Neural cell (in vitro differentiated cells): Measurements from ENCODE around the gene IL3. TPM values are rescaled to one million over a fixed set of nuclear protein-coding genes. Genes with fewer than 3 reads are reported as not detected.
A peak's percentile ranks its signal among the peaks of the same experiment; 100 is the strongest.

Source experiments
- H2AFZ ChIP-seq: fragments of 200-600, 300-800 bp; sonication (generic), shearing (Covaris generic); 2 replicates; pipeline ENCODE4 v1.6.0; 2014; ENCODE audit warnings: low read depth, mild to moderate bottlenecking, antibody characterized with exemption, low read length, moderate library complexity
- H3F3A ChIP-seq: fragments of 200-600 bp; shearing (Covaris generic); 2 replicates; pipeline ENCODE4 v1.6.1; 2016; ENCODE audit warnings: mild to moderate bottlenecking, moderate library complexity, mixed read lengths, antibody characterized with exemption, low read length; ENCODE audit not compliant: insufficient read depth, poor library complexity, severe bottlenecking
- H3K27ac ChIP-seq: fragments of 200-600, 300-800 bp; sonication (generic), shearing (Covaris generic); 2 replicates; pipeline ENCODE4 v1.5.1; 2014; ENCODE audit warnings: mild to moderate bottlenecking, low read length, moderate library complexity
- H3K27me3 ChIP-seq: fragments of 300-800, 200-600 bp; sonication (generic), shearing (Covaris generic); 2 replicates; pipeline ENCODE4 v1.6.0; 2014; ENCODE audit warnings: mild to moderate bottlenecking, low read depth, low read length, moderate library complexity; ENCODE audit not compliant: insufficient read depth
- H3K36me3 ChIP-seq: fragments of 300-800, 200-600 bp; sonication (generic), shearing (Covaris generic); 2 replicates; pipeline ENCODE4 v1.5.1; 2014; ENCODE audit warnings: mild to moderate bottlenecking, antibody characterized with exemption, low read length, moderate library complexity; ENCODE audit not compliant: insufficient read depth
- H3K4me2 ChIP-seq: fragments of 300-800, 200-600 bp; sonication (generic), shearing (Covaris generic); 2 replicates; pipeline ENCODE4 v1.6.0; 2014; ENCODE audit warnings: mild to moderate bottlenecking, low read length
- H3K4me3 ChIP-seq: fragments of 300-800, 200-600 bp; sonication (generic), shearing (Covaris generic); 2 replicates; pipeline ENCODE4 v1.5.1; 2014; ENCODE audit warnings: mild to moderate bottlenecking, low read length, moderate library complexity
- H3K79me2 ChIP-seq: fragments of 200-600 bp; shearing (Covaris generic); replicated peaks from 2 replicates; pipeline ENCODE4 v1.6.0; 2014; ENCODE audit warnings: mild to moderate bottlenecking, low read length, moderate library complexity; ENCODE audit not compliant: insufficient read depth
- H3K9ac ChIP-seq: fragments of 300-800, 200-600 bp; sonication (generic), shearing (Covaris generic); 2 replicates; pipeline ENCODE4 v1.6.1; 2016; ENCODE audit warnings: mild to moderate bottlenecking, low read length, mixed read lengths
- H3K9me2 ChIP-seq: fragments of 200-600 bp; shearing (Covaris generic); 2 replicates; pipeline ENCODE4 v1.6.1; 2016; ENCODE audit warnings: mild to moderate bottlenecking, low read length, mixed read lengths; ENCODE audit not compliant: insufficient read depth
- H3K9me3 ChIP-seq: fragments of 200-600, 300-800 bp; sonication (generic), shearing (Covaris generic); 2 replicates; pipeline ENCODE4 v1.6.1; 2016; ENCODE audit warnings: mild to moderate bottlenecking, mixed run types, low read length, moderate library complexity, mixed read lengths
- H4K20me1 ChIP-seq: fragments of 200-600 bp; shearing (Covaris generic); 2 replicates; pipeline ENCODE4 v1.6.1; 2016; ENCODE audit warnings: mild to moderate bottlenecking, mixed run types; ENCODE audit not compliant: insufficient read depth
- CTCF ChIP-seq: fragments of 450-650 bp; IDR thresholded peaks from 2 replicates; pipeline ENCODE4 v1.5.1; 2014; ENCODE audit warnings: antibody characterized with exemption, mild to moderate bottlenecking, moderate library complexity; ENCODE audit not compliant: poor library complexity, severe bottlenecking
- EP300 ChIP-seq: fragments of 450-650 bp; conservative IDR thresholded peaks from 2 replicates; pipeline ENCODE4 v1.6.1; 2014; ENCODE audit warnings: antibody characterized with exemption, mild to moderate bottlenecking, moderate library complexity; ENCODE audit not compliant: poor library complexity, severe bottlenecking
- EZH2 ChIP-seq: fragments of 200-600, 300-800 bp; shearing (Covaris generic), sonication (generic); IDR thresholded peaks from 2 replicates; pipeline ENCODE4 v1.6.1; 2014; ENCODE audit warnings: antibody characterized with exemption, low read length, borderline replicate concordance, mild to moderate bottlenecking; ENCODE audit not compliant: insufficient read depth, poor library complexity, severe bottlenecking
- MXI1 ChIP-seq: fragments of 450-650 bp; conservative IDR thresholded peaks from 2 replicates; pipeline ENCODE4 v1.6.1; 2014; ENCODE audit warnings: antibody characterized with exemption, mild to moderate bottlenecking; ENCODE audit not compliant: poor library complexity, severe bottlenecking
- POLR2AphosphoS5 ChIP-seq: IDR thresholded peaks from 2 replicates; pipeline ENCODE4 v1.6.1; 2012
- RAD21 ChIP-seq: fragments of 450-650 bp; conservative IDR thresholded peaks from 2 replicates; pipeline ENCODE4 v1.6.1; 2014; ENCODE audit warnings: antibody characterized with exemption, mild to moderate bottlenecking, moderate library complexity
- SMC3 ChIP-seq: fragments of 450-650 bp; conservative IDR thresholded peaks from 2 replicates; pipeline ENCODE4 v1.6.1; 2014; ENCODE audit warnings: antibody characterized with exemption, mild to moderate bottlenecking, moderate library complexity; ENCODE audit not compliant: poor library complexity
- TAF1 ChIP-seq: IDR thresholded peaks from 2 replicates; pipeline ENCODE4 v1.6.1; 2012; ENCODE audit warnings: low read depth
- polyA minus RNA-seq: library from RNA; depleted of rRNA, polyadenylated mRNA; stranded (reverse); fragments of >200 nt; gene quantifications from 2 replicates; pipeline ENCODE4 v1.2.3, GENCODE V29; 2014
- polyA plus RNA-seq: library from polyadenylated mRNA; depleted of rRNA; stranded (reverse); fragments of >200 nt; gene quantifications from 2 replicates; pipeline ENCODE4 v1.2.3, GENCODE V29; 2014
- TF ChIP-seq, protein P1 (sequence below): IDR thresholded peaks from 2 replicates; pipeline ENCODE4 v1.6.1; 2012; ENCODE audit warnings: borderline replicate concordance

IL3 gene, protein sequence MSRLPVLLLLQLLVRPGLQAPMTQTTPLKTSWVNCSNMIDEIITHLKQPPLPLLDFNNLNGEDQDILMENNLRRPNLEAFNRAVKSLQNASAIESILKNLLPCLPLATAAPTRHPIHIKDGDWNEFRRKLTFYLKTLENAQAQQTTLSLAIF
- polyA plus RNA-seq (not detected in 2 replicates), polyA minus RNA-seq (not detected in 2 replicates)

GRCh38 chr5:132060501-132061161 lies at the start of gene IL3:
Gene IL3 (plus strand): TSS chr5:132060655. CDS start chr5:132060707, 52 bp downstream.
- H4K20me1 ChIP-seq, result no peaks in the 10 kb centered on the region
- H3K36me3 ChIP-seq, result no peaks in the 10 kb centered on the region
- H3K4me2 ChIP-seq, result no peak within 1 kb of the TSS
- no peaks in the 10 kb centered on the region for H3K79me2 ChIP-seq
- H3K9ac ChIP-seq, result no peak within 1 kb of the TSS
- H3F3A ChIP-seq, result no peaks in the 10 kb centered on the region
- TF ChIP-seq MXI1 (no peak), RAD21 (no peak), EZH2 (no peak), CTCF (no peak), POLR2AphosphoS5 (no peak), SMC3 (no peak), EP300 (no peak), TAF1 (no peak)
- TF ChIP-seq, protein P1, sequence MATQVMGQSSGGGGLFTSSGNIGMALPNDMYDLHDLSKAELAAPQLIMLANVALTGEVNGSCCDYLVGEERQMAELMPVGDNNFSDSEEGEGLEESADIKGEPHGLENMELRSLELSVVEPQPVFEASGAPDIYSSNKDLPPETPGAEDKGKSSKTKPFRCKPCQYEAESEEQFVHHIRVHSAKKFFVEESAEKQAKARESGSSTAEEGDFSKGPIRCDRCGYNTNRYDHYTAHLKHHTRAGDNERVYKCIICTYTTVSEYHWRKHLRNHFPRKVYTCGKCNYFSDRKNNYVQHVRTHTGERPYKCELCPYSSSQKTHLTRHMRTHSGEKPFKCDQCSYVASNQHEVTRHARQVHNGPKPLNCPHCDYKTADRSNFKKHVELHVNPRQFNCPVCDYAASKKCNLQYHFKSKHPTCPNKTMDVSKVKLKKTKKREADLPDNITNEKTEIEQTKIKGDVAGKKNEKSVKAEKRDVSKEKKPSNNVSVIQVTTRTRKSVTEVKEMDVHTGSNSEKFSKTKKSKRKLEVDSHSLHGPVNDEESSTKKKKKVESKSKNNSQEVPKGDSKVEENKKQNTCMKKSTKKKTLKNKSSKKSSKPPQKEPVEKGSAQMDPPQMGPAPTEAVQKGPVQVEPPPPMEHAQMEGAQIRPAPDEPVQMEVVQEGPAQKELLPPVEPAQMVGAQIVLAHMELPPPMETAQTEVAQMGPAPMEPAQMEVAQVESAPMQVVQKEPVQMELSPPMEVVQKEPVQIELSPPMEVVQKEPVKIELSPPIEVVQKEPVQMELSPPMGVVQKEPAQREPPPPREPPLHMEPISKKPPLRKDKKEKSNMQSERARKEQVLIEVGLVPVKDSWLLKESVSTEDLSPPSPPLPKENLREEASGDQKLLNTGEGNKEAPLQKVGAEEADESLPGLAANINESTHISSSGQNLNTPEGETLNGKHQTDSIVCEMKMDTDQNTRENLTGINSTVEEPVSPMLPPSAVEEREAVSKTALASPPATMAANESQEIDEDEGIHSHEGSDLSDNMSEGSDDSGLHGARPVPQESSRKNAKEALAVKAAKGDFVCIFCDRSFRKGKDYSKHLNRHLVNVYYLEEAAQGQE, result no peak
- no peaks in the 10 kb centered on the region for H3K9me2 ChIP-seq
- H2AFZ ChIP-seq, result no peak within 1 kb of the TSS
- H3K27me3 ChIP-seq, result no peaks in the 10 kb centered on the region
- H3K4me3 ChIP-seq, result no peak within 1 kb of the TSS
- H3K27ac ChIP-seq, result no peak within 1 kb of the TSS
- no peaks in the 10 kb centered on the region for H3K9me3 ChIP-seq

- Histone ChIP-seq H3K27me3 (peaks cover 21% of the 10 kb centered on the region), H3K27ac (no peak overlapping the region), H3K9me3 (no peaks in the 10 kb centered on the region), H3K4me3 (peak overlapping the region; percentile 94), H3F3A (no peaks in the 10 kb centered on the region), H3K79me2 (no peaks in the 10 kb centered on the region), H4K20me1 (no peaks in the 10 kb centered on the region), H2AFZ (peak overlapping the region; percentile 60), H3K36me3 (no peaks in the 10 kb centered on the region), H3K9me2 (no peaks in the 10 kb centered on the region), H3K9ac (peak overlapping the region; percentile 82), H3K4me2 (peak overlapping the region; percentile 86)
- TF ChIP-seq POLR2AphosphoS5 (no peak), TAF1 (no peak), EZH2 (no peak), RAD21 (no peak)
- TF ChIP-seq, protein P1, result no peak
These were observed 49.4 kb upstream of the IL3 start for GRCh38 chr5:132010989-132011621.
